LNCaP clone FGC (cell line): ENCODE data around the gene CDKN2AIPNL.
A peak's percentile ranks its signal among the peaks of the same experiment; 100 is the strongest.

Experiments used
- DNase-seq: peaks from one replicate; pipeline ENCODE4 v3.0.0-alpha.2; 2011; ENCODE audit warnings: low read depth
- H3K4me3 ChIP-seq: 2 replicates; pipeline ENCODE4 v1.5.1; 2011; ENCODE audit warnings: mild to moderate bottlenecking, low read depth, low read length, control low read depth
- TF ChIP-seq, protein P1 (sequence below): IDR thresholded peaks from 2 replicates; pipeline ENCODE4 v1.5.1; 2012; ENCODE audit warnings: mild to moderate bottlenecking; ENCODE audit not compliant: control insufficient read depth, insufficient read depth; ENCODE audit errors: extremely low read depth

The CDKN2AIPNL gene

DNA sequence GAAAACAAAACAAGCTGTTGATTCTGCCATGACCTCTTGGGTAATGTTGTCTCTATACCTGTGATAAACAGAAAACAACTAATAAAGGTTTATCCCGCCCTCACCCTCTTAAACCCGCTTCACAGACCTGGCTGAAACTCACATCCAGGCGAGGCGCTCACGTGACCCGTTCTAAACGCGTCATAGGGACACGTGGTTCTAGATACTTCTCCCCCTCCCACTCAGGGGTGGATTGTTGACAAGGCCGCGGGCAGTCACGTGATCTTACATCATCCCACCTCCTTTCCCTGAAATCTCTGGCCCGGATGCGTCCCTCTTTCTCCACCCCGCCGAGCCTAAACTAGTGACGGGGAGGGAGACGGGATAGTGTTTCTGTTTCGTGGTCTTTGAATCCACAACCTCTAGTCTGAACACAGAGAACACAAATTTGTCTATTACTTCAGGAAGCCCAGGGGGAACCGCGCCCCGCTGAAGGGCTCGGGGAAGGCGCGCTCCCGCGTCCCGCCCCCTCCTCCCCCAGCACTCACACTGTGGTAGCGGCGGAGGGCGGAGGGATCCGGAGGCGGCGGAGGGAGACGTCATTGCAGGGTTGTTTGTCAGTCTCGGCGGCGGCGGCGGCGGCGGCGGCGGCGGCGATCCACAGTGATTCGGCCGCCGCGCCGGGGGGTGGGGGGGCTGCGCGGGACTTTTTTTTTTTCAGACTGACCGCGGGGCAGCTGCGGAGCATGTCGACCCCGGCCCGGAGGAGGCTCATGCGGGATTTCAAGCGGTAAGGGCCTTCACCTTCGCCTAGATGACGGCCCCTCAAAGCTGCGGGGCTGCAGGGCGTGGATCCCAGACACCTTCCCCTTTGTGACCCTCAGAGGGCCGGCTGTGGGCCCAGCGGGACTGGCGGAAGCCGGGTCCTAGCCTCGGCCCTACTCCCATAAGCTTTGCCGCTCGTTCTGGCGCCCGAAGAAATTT is 40.5 kb downstream of the CDKN2AIPNL start, which contains the start of gene UBE2B:
Gene UBE2B (plus strand): TSS at position 699 of the 963 bp plus-strand sequence. CDS start 27 bp downstream, at position 726.
- TF ChIP-seq, protein P1, sequence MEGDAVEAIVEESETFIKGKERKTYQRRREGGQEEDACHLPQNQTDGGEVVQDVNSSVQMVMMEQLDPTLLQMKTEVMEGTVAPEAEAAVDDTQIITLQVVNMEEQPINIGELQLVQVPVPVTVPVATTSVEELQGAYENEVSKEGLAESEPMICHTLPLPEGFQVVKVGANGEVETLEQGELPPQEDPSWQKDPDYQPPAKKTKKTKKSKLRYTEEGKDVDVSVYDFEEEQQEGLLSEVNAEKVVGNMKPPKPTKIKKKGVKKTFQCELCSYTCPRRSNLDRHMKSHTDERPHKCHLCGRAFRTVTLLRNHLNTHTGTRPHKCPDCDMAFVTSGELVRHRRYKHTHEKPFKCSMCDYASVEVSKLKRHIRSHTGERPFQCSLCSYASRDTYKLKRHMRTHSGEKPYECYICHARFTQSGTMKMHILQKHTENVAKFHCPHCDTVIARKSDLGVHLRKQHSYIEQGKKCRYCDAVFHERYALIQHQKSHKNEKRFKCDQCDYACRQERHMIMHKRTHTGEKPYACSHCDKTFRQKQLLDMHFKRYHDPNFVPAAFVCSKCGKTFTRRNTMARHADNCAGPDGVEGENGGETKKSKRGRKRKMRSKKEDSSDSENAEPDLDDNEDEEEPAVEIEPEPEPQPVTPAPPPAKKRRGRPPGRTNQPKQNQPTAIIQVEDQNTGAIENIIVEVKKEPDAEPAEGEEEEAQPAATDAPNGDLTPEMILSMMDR = no peak
- peak; percentile 100 for DNase-seq
- H3K4me3 ChIP-seq = peak within 1 kb of the TSS; percentile 96

DNA sequence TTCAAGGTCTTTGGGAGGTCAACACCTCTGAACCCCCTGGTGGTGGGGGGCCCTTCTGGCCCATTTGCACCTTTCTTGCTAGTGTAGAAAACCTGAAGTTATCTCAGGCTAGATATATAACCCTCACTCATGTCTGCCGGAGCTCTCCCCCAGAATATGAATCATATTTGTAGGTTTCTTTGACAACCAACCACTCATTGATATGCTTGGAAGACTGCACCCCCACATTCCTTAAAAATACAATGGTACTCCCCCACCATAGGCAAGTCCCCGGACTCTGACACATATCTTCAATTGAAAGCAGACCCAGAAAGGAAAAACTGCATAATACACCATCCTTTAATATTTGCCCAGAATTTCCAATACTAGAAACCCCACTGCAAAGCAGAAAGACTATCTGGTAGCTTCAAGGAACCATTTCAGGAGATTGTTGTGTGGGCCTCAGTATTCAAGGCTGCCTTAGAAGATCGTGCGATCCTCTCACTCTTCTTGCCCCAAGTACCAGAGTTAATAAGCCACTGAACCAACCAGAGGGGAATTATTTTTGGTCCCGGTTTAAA is 41.3 kb downstream of the CDKN2AIPNL start:
- H3K4me3 ChIP-seq = peak overlapping the region; percentile 96
- no peak for DNase-seq
- TF ChIP-seq, protein P1 = no peak

DNA sequence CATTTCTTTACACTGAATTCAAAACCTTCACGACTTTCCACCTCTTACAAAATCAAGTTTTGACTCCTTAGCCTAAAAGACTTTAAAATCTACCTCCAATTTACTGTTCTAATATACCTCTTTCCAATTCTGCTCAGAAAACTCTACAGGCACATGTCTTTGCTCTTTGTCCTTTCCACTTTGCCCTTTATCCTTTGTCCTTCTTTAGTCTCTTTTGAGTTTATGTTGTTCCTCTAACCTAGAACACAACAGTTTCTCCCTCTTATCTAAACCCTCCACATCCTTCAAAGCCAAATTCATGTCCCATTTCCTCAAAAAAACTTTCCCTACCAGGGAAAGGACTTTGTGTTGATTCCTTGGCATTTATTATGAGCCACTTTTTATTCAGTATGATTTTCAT is 46.1 kb downstream of the CDKN2AIPNL start:
- TF ChIP-seq, protein P1 = no peak
- peak overlapping the region; percentile 91; the same call in 1 of the 2 replicates for H3K4me3 ChIP-seq
- no peak for DNase-seq

DNA sequence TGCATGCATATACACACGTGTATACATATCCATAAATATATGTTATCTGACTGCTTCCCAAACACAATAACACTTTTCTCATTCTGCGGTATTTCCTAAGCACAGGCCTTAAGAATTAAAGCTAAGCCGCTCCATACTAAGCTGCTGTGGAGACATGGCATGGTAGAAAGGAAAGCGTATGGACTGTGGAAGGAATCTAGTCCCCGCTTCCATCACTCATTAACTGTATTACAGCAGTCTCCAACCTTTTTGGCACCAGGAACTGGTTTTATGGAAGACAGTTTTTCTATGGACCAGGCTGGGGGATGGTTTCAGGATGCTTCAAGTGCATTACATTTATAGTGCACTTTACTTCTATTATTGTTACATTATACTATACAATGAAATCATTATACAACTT is 56.0 kb downstream of the CDKN2AIPNL start:
- DNase-seq = no peak
- TF ChIP-seq, protein P1 = no peak
- no peak overlapping the region for H3K4me3 ChIP-seq
